NCI-H510A treated with DMSO at 0.1 percent for 48 hours (cell line): ENCODE results near the gene SEC16B.

ENCODE experiments used
- DNase-seq: peaks from one replicate; lab custom pipeline; 2025; lab: John Stamatoyannopoulos, UW

The SEC16B gene

DNA sequence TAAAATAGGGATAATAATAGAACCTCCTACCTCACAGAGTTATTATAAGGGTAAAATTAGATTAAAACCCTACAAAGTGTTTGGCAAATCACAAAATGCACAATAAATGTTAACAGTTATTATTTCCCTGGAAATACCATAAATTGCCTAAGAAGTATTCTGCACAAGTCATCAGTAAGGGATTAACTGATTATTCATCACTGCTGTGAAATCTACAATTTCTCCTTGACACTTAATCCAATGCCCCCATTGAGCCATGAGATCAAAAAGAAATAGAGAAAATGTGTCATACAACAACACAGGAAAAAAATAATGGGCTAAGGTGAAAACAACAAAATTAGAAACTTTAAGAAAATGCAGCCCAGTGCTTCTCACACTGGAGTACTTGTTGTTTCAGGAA is 6.7 kb upstream of the SEC16B start:
- no peak for DNase-seq

GRCh38 chr1:177975588-177976495 is 6.0 kb upstream of the SEC16B start:
- DNase-seq, result no peak

DNA sequence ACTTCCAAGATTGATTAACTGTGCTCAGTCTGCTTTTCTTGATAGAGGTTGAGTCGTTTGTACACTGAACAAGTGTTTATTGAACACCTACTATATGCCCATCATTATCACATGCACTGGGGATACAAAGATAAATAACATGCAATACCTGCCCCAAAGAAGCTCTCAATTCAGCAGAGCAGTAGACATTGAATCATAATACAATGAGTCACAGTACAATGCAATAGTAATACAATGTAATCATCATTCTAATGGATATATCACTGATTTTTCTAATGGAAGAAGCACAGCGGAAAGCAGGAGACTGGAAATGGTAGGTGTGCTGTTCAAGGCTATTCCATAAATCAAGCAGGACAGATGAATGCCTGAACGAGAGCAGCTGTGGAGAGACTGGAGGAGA is 3.7 kb upstream of the SEC16B start:
- no peak for DNase-seq

GRCh38 chr1:177969109-177969508 is 749 bp downstream of the SEC16B start:
- no peak for DNase-seq

DNA sequence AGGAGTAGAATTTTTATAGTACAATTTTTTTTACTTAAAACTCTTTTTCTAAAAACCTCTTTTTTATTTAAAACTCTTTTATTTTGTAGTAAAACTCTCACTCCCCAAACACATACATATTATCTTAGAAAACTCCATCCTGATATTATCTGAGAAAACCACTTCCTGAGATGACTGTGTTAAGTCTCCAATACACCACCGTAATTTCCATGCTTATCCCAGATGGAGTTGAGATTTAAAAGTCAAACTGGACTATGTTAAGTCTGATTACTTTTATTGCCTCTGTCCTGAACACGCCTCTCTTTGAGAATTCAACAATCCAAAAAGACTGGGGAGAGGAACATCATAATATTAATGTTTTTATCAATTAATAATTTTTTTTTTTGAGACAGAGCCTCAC is 3.7 kb downstream of the SEC16B start:
- no peak for DNase-seq

DNA sequence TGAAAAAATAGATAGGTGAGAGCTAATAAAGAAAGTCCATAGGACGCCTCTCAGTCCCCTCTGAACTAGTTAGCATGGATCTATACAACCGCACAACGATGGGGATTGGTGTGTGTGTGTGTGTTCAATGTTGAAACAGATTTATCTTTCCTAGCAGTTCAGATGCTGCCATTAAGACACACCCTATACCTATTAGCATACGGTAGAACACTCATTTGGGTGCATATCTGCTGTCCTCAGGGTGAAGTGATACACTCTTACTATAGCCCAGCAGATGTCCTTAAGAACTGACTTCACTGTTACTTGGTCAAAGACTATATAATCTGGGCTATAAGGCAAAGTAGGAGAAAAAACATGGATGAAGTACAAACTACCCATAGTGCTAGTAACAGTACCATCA is 4.6 kb downstream of the SEC16B start:
- no peak for DNase-seq

DNA sequence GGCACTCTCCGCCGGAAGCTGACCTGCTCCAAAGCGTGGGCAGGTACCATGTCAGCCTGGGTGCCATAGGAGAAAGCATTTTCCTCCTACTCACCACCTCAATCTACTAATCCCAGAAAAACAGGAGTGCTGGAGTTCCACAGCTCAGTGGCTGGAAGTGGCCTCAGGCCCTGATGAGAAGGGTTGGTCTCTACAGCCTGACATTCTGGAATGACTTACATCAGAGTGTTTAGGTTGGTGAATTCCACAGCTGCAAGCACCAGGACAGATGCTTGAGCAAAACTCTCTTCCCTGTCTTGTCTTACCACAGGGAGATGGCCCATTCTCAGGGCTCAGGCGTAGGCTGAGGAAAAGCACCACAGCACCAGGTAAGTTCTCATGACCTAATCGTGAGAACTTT is 5.5 kb downstream of the SEC16B start:
- no peak for DNase-seq

DNA sequence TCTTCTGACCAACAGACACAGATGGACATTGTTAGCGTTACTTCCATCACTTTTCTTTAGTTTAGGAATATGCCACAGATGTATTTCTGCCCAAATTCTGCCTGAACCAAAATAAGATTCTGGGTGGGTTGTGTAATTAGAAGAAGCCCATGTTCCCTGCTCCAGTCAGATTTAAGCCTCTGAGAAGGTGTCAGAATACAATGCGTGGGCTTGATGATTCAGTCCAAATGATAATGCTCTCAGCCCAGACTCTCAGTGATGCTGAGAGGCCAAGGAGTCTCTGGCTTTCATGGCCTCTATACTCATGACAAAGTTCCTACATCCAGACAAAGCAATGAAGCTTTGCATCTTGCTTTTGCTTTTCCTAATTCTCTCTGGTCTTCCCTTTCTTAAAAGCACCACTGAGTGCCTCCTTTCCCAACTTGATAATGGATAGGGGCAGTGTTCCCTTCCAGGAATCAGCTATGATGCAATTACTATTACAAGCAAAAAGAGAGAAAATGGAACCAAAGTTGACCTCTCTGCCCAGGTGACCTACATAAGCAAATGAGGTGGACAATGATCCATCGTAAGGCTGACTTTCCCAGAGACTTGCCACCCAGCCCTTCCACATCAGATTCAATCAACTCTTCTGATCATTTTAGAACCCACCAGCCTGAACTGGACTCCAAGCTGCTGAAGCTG is 8.8 kb downstream of the SEC16B start:
- DNase-seq, result no peak

DNA sequence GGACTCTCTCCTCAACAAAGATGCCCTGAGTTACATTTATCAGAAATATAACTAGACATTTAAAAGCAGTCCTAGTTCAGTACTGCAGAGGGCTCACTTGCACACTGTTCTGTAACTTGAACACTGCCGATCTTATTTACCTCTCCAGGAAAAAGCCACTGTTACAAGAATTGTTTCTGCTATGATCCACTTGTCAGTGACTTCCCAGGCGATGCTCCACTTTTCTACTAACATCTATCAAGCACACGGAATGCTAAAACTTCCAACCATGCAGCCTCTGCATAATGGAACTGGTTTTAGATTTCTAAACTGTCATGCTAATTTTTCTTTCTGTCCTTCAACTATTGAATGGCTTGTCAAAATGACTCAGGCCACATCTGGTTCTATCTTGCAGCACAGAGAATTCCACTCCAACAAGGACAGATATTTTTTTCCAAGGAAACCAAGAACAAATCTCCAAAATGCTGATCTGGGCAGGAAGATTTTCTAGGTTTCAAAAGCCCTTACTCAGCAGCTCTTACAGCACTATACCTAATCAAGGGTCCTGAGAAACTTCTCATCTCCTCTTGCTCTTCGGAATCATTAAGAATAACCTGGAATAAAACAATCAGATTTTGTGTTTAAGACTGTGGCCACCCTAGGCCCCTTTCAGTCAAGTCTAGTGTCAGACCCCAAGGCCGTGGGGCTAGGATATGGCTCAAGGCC is 9.9 kb downstream of the SEC16B start:
- DNase-seq, result peak; percentile 47

DNA sequence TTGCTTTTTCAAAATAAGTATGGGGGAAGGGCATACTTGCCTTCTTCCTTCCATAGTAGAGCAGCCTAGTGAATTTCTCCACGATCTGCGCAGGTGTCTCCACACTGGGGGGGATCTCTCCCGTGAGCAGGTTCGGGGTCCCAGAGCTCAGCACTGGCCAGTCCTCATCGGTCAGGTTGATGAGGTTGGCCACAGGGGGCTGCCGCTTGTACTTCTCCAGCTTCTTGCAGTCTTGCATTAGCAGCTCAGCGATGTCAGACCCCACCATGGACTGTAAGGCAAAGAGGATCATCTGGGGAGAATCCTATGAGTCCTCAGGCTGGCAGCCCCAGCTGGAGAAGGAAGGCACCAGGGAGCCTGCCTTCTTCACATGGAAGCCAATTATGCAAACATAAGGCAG is 11.8 kb downstream of the SEC16B start:
- no peak for DNase-seq

- no peak for DNase-seq
Observed at GRCh38 chr1:177954076-177954475, 15.8 kb downstream of the SEC16B start.

DNA sequence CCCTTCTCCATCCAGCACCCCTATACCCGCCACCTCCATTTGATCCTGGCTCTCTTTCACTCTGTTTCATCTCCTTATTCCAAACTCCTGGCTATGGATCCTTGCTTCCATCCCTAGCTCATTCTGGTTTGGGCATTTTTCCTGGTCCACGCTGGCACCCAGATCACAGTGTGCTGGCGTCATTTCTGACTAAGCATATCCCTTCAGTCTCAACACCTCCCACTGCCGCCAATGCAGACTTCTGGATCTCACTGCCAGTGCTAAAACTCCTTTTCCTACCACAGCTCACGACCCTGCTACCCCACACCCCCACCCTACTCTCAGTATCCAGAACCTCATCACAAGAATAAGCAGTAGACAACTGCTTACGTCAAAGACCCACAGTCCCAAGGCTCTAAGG is 16.3 kb downstream of the SEC16B start:
- DNase-seq, result no peak

GRCh38 chr1:177952691-177953090 is 17.2 kb downstream of the SEC16B start:
- no peak for DNase-seq

DNA sequence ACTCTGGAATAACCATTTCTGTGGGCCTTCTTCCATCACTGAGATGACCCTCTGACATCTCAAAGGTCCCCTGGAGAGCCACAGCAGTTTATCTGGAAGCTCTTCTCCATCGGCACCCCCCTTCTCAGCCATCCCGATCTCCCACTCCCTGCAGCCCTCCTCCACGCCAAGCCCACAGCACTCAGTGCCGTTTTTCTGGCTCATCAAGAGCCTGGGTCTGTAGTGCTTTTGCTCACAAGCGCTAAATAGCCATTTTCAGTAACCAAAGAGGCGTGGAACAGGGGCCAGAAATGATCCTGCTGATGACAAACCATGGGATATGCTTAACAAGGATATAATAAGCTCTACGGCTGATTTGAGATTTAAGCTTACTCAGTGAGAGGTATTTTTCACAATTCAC is 17.6 kb downstream of the SEC16B start:
- DNase-seq, result no peak

- no peak for DNase-seq
Observed at GRCh38 chr1:177950506-177950905, 19.4 kb downstream of the SEC16B start.

DNA sequence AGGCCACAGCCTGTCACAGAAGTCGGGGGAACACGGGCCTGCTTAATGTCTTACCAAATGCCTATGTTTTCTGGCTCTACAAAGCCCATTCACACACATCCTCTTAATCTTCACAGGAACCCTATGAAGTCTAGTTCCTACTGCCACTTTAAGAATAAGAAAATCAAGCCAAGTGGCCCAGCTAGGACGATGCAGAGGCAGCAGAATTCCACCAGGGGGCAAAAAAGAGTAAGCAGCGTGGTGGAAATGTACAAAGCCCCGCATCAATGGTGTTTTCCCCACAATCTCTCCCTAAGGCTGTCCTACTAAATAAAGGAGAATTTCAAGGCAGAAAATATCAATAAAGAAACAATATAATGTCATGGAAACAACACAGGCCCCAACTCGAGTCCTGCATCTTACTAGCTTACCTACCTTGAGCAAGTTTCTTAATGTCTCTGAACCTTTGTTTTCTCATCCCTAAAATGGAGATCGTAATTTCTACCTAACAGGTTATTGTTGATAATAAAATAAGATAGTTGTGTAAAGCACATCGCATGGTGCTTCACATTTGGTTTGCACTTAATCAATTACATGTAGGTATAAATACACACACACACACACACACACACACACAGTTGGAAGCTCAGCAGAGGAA is 21.4 kb downstream of the SEC16B start:
- peak; percentile 74 for DNase-seq

DNA sequence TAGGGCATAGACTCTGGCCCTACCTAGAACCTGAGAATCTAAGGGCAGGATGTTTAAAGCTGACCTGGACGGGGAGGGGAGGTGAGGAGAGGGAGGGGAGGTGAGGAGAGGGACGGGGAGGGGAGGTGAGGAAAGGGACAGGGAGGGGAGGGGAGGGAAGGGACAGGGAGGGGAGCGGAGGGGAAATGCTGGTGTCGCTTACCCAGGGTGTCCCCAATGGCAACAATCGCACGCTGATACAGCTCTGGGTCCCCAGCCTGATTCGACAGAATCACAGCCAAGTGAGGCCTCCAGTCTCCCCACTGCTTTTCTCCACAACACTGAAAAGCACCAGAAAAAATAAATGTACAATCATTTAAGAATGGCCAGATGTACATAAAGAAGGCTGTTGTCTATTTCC is 22.2 kb downstream of the SEC16B start:
- no peak for DNase-seq

- DNase-seq, result peak; percentile 59
Observed at GRCh38 chr1:177945943-177946650, 23.8 kb downstream of the SEC16B start.

GRCh38 chr1:177944016-177944949 is 25.6 kb downstream of the SEC16B start:
- no peak for DNase-seq

- DNase-seq, result no peak
Observed at GRCh38 chr1:177941976-177942375, 27.9 kb downstream of the SEC16B start.

DNA sequence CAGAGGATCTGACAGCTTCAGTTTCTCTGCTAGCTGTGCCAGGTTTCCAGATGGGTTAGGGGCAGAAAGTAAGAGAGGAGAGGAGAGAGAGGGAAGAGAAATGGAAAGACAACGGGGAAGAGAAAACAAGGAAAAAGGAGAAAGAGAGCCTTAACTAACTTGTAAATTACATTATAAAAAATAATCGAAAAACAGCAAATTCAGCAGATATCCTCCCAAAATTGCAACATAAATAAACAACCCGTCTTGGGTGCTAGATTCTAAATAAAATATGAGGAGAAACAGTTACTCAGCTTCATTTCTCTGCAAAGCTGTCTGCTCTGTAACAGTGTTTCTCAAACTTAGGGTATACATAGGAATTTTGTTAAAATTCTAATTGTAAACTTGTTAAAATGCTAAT is 29.2 kb downstream of the SEC16B start:
- DNase-seq, result no peak
